PFSK-1 (cell line): ENCODE data around the gene TRHDE.

Experiments
- POLR2AphosphoS5 ChIP-seq: IDR thresholded peaks from 2 replicates; pipeline ENCODE4 v1.6.1; 2012; ENCODE audit warnings: low read depth, mild to moderate bottlenecking, control low read depth, low read length, moderate library complexity
- REST ChIP-seq, 2 experiments: IDR thresholded peaks; 2 replicates each; pipeline versions ENCODE4 v1.6.1 to v1.8.0; 2011 to 2012; ENCODE audit warnings: low read depth in 2 of 2, low read length in 2 of 2, control low read depth in 1 of 2, inconsistent platforms in 1 of 2, mild to moderate bottlenecking in 1 of 2, moderate library complexity in 1 of 2; ENCODE audit not compliant: insufficient read depth in 1 of 2

GRCh38 chr12:72369423-72369959 is 97.3 kb downstream of the TRHDE start:
- TF ChIP-seq POLR2AphosphoS5 (no peak), REST (IDR thresholded peaks at IDR 0.05; ENCODE audit: insufficient read depth in 1 of 2, low read depth in 2 of 2, low read length in 2 of 2) (no peak)
